ENCODE results near the gene TGFA.

The TGFA gene

DNA sequence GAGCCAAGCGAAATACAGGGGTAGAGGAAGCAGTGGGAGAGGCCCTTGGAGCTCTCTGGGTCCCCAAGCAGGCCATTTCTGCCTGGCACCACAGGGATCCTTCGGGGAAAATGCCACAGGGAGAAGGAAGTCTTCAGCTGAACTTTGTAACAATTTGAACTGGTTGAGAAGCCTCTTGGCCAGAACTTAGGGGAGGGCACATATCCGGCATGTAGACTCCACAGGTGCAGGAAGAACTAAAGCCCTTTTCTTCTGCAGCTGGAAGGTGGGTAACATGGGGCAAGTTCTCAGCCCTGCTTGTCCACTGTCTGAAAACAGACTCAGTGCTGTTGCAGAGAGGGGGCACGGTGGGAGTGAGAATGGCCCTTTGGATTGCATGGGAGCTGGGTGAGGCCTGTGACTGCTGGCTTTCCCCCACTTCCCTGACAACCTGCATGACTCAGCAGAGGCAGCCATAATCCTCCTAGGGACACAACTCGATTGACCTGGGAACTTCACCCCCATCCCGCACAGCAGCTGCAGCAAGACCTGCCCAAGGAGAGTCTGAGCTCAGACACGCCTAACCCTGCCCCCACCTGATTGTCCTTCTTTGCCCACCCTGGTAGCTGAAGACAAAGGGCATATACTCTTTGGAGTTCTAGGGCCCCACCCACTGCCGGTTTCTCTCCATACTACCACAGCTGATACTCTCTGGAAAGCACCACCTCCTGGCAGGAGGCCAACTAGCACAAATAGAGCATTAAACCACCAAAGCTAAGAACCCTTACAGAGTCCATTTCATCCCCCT lies 150.2 kb downstream of the TGFA start:
- peak; percentile 43 for DNase-seq

DNA sequence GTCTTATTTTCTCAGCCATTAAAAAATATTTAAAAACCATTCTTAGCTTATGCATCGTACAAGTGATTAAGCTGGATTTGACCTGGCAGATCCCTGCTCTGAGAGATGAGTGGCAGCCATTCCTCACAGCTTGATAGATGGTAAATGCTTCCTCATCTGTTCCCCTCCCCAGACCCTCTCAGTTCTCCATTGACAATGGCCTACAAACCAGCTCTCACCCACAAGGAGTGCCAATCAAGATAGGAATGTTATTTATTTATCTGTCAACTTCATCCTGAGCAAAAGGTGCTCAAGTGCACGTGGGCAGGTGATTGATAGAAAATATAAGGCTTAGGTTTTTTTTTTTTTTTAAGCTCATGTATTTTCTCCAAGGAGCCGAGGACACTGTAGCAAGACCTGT lies 153.1 kb downstream of the TGFA start:
- no peak for DNase-seq

DNA sequence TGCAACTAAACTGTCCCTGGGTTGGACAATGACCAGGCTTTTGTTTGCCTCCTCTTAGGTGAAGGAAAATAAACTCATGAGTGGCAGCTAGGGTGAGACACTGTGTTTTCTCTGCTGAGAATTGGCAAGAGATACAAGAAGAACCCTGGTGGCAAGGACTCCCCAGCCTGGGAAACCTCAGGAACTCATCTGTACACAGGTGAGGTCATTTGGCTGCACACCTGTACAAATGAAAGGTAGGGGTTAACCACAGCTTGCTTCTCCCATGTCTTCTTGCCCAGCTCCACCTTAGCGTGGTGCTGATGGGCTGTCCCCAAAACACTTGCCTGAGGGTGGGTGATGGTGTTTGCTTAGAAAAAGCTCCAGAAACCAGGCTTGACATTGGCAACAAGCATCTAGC lies 154.6 kb downstream of the TGFA start:
- DNase-seq = no peak

All from NCI-H69 (cell line).